Activated naive CD4-positive, alpha-beta T cell treated with anti-CD3 and anti-CD28 coated beads, Interleukin-2, amount 10 ng/mL, durations not matched to agents 7 days and 5 days (primary cell): ENCODE measurements around the gene FNDC1.

ENCODE experiments used
- CTCF ChIA-PET: fragments of 350-600 bp; sonication (Branson Sonifier 250); formaldehyde crosslinking; loops from one replicate; lab custom pipeline; 2021; ENCODE audit warnings: antibody characterized with exemption; lab: Charles Lee
- DNase-seq: peaks from one replicate; pipeline ENCODE4 v3.0.0-alpha.2; 2020
- H3K27ac Mint-ChIP-seq: one replicate; pipeline ENCODE4 v1.8.0; 2021; ENCODE audit warnings: mild to moderate bottlenecking, moderate library complexity, mixed read lengths
- H3K27me3 Mint-ChIP-seq: one replicate; pipeline ENCODE4 v1.8.0; 2021; ENCODE audit warnings: mild to moderate bottlenecking, mixed read lengths
- H3K36me3 Mint-ChIP-seq: one replicate; pipeline ENCODE4 v1.8.0; 2021; ENCODE audit warnings: mixed read lengths
- H3K4me1 Mint-ChIP-seq: one replicate; pipeline ENCODE4 v1.8.0; 2021; ENCODE audit warnings: mixed read lengths
- H3K4me3 Mint-ChIP-seq: one replicate; pipeline ENCODE4 v1.8.0; 2021; ENCODE audit warnings: mild to moderate bottlenecking, moderate library complexity, mixed read lengths
- H3K9me3 Mint-ChIP-seq: one replicate; pipeline ENCODE4 v1.8.0; 2021; ENCODE audit warnings: mixed read lengths

FNDC1 gene

GRCh38 chr6:159137676-159138075 is 31.5 kb upstream of the FNDC1 start:
- Mint-ChIP-seq H3K27ac (no peak overlapping the region), H3K27me3 (peaks cover 58% of the 10 kb centered on the region), H3K4me1 (no peaks in the 10 kb centered on the region), H3K4me3 (no peak overlapping the region), H3K36me3 (no peaks in the 10 kb centered on the region), H3K9me3 (peaks cover 6% of the 10 kb centered on the region)
- DNase-seq, result no peak
- CTCF ChIA-PET, result interaction anchor here (9.4 kb wide), 1 partner anchor 130 kb away, joined by 186 read pairs; no protein-coding TSS in a partner anchor

GRCh38 chr6:159142531-159142930 is 26.7 kb upstream of the FNDC1 start:
- H3K27ac Mint-ChIP-seq, result no peak overlapping the region
- H3K4me3 Mint-ChIP-seq, result no peak overlapping the region
- no peak for DNase-seq
- no peaks in the 10 kb centered on the region for H3K4me1 Mint-ChIP-seq
- CTCF ChIA-PET, result no interaction called here
- H3K27me3 Mint-ChIP-seq, result peaks cover 44% of the 10 kb centered on the region
- peaks cover 6% of the 10 kb centered on the region for H3K9me3 Mint-ChIP-seq
- H3K36me3 Mint-ChIP-seq, result no peaks in the 10 kb centered on the region

GRCh38 chr6:159148641-159149040 is 20.6 kb upstream of the FNDC1 start:
- H3K27me3 Mint-ChIP-seq, result peaks cover 18% of the 10 kb centered on the region
- no peak overlapping the region for H3K27ac Mint-ChIP-seq
- no peak for DNase-seq
- H3K4me3 Mint-ChIP-seq, result no peak overlapping the region
- H3K36me3 Mint-ChIP-seq, result no peaks in the 10 kb centered on the region
- no peaks in the 10 kb centered on the region for H3K9me3 Mint-ChIP-seq
- CTCF ChIA-PET, result interaction anchor here (1.3 to 2.1 kb wide), 2 partner anchors 41 to 140 kb away, joined by 5 to 6 read pairs; no protein-coding TSS in a partner anchor
- H3K4me1 Mint-ChIP-seq, result peaks cover 2% of the 10 kb centered on the region

GRCh38 chr6:159149641-159150040 is 19.6 kb upstream of the FNDC1 start:
- no peak for DNase-seq
- peaks cover 2% of the 10 kb centered on the region for H3K4me1 Mint-ChIP-seq

GRCh38 chr6:159151266-159151855 is 17.8 kb upstream of the FNDC1 start:
- H3K9me3 Mint-ChIP-seq, result peaks cover 4% of the 10 kb centered on the region
- DNase-seq, result peak; percentile 53
- H3K27ac Mint-ChIP-seq, result no peak overlapping the region
- H3K4me1 Mint-ChIP-seq, result peaks cover 2% of the 10 kb centered on the region
- H3K4me3 Mint-ChIP-seq, result no peak overlapping the region
- H3K36me3 Mint-ChIP-seq, result no peaks in the 10 kb centered on the region
- CTCF ChIA-PET, result interaction anchor here (0.8 to 1.3 kb wide), 6 partner anchors 10 to 240 kb away, joined by 3 to 4 read pairs (median 4); no protein-coding TSS in a partner anchor
- peaks cover 18% of the 10 kb centered on the region for H3K27me3 Mint-ChIP-seq

More at GRCh38 chr6:159149641-159150040, 19.6 kb upstream of the FNDC1 start:
- Mint-ChIP-seq H3K4me3 (no peak overlapping the region), H3K9me3 (no peaks in the 10 kb centered on the region), H3K27me3 (peaks cover 18% of the 10 kb centered on the region), H3K27ac (no peak overlapping the region), H3K36me3 (no peaks in the 10 kb centered on the region)
- CTCF ChIA-PET, result interaction anchor here (0.9 to 1.3 kb wide), 3 partner anchors 23 to 1072 kb away, joined by 3 to 6 read pairs (median 4); no protein-coding TSS in a partner anchor

GRCh38 chr6:159152041-159152440 is 17.2 kb upstream of the FNDC1 start:
- Mint-ChIP-seq H3K9me3 (peaks cover 6% of the 10 kb centered on the region), H3K4me1 (peaks cover 2% of the 10 kb centered on the region), H3K27me3 (peaks cover 17% of the 10 kb centered on the region), H3K27ac (no peak overlapping the region), H3K4me3 (no peak overlapping the region), H3K36me3 (peaks cover under 1% of the 10 kb centered on the region)
- no peak for DNase-seq
- CTCF ChIA-PET, result interaction anchor here (0.8 to 1.3 kb wide), 6 partner anchors 10 to 241 kb away, joined by 3 to 4 read pairs (median 4); no protein-coding TSS in a partner anchor

GRCh38 chr6:159152782-159153181 is 16.4 kb upstream of the FNDC1 start:
- Mint-ChIP-seq H3K27ac (no peak overlapping the region), H3K27me3 (peaks cover 22% of the 10 kb centered on the region), H3K36me3 (peaks cover 1% of the 10 kb centered on the region), H3K4me1 (peaks cover 2% of the 10 kb centered on the region), H3K9me3 (peaks cover 12% of the 10 kb centered on the region), H3K4me3 (no peak overlapping the region)
- DNase-seq, result no peak
- CTCF ChIA-PET, result no interaction called here

- Mint-ChIP-seq H3K9me3 (peaks cover 12% of the 10 kb centered on the region), H3K27me3 (peaks cover 12% of the 10 kb centered on the region), H3K36me3 (peaks cover 1% of the 10 kb centered on the region), H3K4me3 (no peak overlapping the region), H3K4me1 (peaks cover 2% of the 10 kb centered on the region), H3K27ac (no peak overlapping the region)
- DNase-seq, result no peak
- CTCF ChIA-PET, result no interaction called here
These were observed 13.5 kb upstream of the FNDC1 start for GRCh38 chr6:159155679-159156078.

- CTCF ChIA-PET, result no interaction called here
- Mint-ChIP-seq H3K4me3 (no peak overlapping the region), H3K4me1 (peaks cover 2% of the 10 kb centered on the region), H3K27ac (no peak overlapping the region), H3K9me3 (peaks cover 13% of the 10 kb centered on the region), H3K36me3 (peaks cover 1% of the 10 kb centered on the region), H3K27me3 (peaks cover 12% of the 10 kb centered on the region)
- DNase-seq, result no peak
These were observed 13.1 kb upstream of the FNDC1 start for GRCh38 chr6:159156089-159156488.

GRCh38 chr6:159157431-159157830 is 11.8 kb upstream of the FNDC1 start:
- CTCF ChIA-PET, result interaction anchor here (0.5 to 0.7 kb wide), 2 partner anchors 148 to 982 kb away, joined by 3 read pairs; no protein-coding TSS in a partner anchor

GRCh38 chr6:159161839-159162238 is 7.4 kb upstream of the FNDC1 start:
- Mint-ChIP-seq H3K36me3 (peaks cover 1% of the 10 kb centered on the region), H3K4me3 (no peak overlapping the region), H3K27me3 (peaks cover 40% of the 10 kb centered on the region), H3K27ac (no peak overlapping the region), H3K4me1 (no peaks in the 10 kb centered on the region), H3K9me3 (peaks cover 9% of the 10 kb centered on the region)
- no peak for DNase-seq
- CTCF ChIA-PET, result interaction anchor here (0.7 to 1.1 kb wide), 3 partner anchors 10 to 781 kb away, joined by 3 read pairs; no protein-coding TSS in a partner anchor

More at GRCh38 chr6:159157431-159157830, 11.8 kb upstream of the FNDC1 start:
- H3K4me3 Mint-ChIP-seq, result no peak overlapping the region
- no peak for DNase-seq
- no peaks in the 10 kb centered on the region for H3K4me1 Mint-ChIP-seq
- H3K36me3 Mint-ChIP-seq, result peaks cover 1% of the 10 kb centered on the region
- H3K27ac Mint-ChIP-seq, result no peak overlapping the region
- peaks cover 18% of the 10 kb centered on the region for H3K27me3 Mint-ChIP-seq
- peaks cover 15% of the 10 kb centered on the region for H3K9me3 Mint-ChIP-seq

GRCh38 chr6:159163901-159164370 is 5.3 kb upstream of the FNDC1 start:
- Mint-ChIP-seq H3K9me3 (peaks cover 2% of the 10 kb centered on the region), H3K27me3 (peaks cover 53% of the 10 kb centered on the region), H3K27ac (no peak overlapping the region), H3K4me3 (no peak overlapping the region), H3K4me1 (peaks cover 9% of the 10 kb centered on the region), H3K36me3 (no peaks in the 10 kb centered on the region)
- CTCF ChIA-PET, result interaction anchor here (1.2 kb wide), 1 partner anchor 9 kb away, joined by 3 read pairs; no protein-coding TSS in a partner anchor
- DNase-seq, result no peak

- Mint-ChIP-seq H3K27me3 (peaks cover 73% of the 10 kb centered on the region), H3K36me3 (no peaks in the 10 kb centered on the region), H3K4me3 (peak overlapping the region; percentile 63), H3K4me1 (peaks cover 20% of the 10 kb centered on the region), H3K9me3 (no peaks in the 10 kb centered on the region), H3K27ac (no peak overlapping the region)
- no peak for DNase-seq
- CTCF ChIA-PET, result no interaction called here
These were observed 536 bp upstream of the FNDC1 start for GRCh38 chr6:159168536-159169192.

GRCh38 chr6:159169557-159170332 is 545 bp downstream of the FNDC1 start:
- Mint-ChIP-seq H3K36me3 (no peaks in the 10 kb centered on the region), H3K4me3 (peak overlapping the region; percentile 64), H3K4me1 (peaks cover 23% of the 10 kb centered on the region), H3K27me3 (peaks cover 78% of the 10 kb centered on the region), H3K27ac (no peak overlapping the region), H3K9me3 (no peaks in the 10 kb centered on the region)
- CTCF ChIA-PET, result interaction anchor here (1.2 to 1.3 kb wide), 2 partner anchors 294 to 486 kb away, joined by 3 to 4 read pairs; no protein-coding TSS in a partner anchor
- DNase-seq, result peak; percentile 47
